GM18858 (cell line): ENCODE data around the gene MACROD1.

Experiments used
- ATAC-seq: cut with Tn5 transposase; IDR thresholded peaks from one replicate; pipeline ENCODE4 v1.9.1; 2021; ENCODE audit not compliant: unreplicated experiment

MACROD1 gene, protein sequence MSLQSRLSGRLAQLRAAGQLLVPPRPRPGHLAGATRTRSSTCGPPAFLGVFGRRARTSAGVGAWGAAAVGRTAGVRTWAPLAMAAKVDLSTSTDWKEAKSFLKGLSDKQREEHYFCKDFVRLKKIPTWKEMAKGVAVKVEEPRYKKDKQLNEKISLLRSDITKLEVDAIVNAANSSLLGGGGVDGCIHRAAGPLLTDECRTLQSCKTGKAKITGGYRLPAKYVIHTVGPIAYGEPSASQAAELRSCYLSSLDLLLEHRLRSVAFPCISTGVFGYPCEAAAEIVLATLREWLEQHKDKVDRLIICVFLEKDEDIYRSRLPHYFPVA

DNA sequence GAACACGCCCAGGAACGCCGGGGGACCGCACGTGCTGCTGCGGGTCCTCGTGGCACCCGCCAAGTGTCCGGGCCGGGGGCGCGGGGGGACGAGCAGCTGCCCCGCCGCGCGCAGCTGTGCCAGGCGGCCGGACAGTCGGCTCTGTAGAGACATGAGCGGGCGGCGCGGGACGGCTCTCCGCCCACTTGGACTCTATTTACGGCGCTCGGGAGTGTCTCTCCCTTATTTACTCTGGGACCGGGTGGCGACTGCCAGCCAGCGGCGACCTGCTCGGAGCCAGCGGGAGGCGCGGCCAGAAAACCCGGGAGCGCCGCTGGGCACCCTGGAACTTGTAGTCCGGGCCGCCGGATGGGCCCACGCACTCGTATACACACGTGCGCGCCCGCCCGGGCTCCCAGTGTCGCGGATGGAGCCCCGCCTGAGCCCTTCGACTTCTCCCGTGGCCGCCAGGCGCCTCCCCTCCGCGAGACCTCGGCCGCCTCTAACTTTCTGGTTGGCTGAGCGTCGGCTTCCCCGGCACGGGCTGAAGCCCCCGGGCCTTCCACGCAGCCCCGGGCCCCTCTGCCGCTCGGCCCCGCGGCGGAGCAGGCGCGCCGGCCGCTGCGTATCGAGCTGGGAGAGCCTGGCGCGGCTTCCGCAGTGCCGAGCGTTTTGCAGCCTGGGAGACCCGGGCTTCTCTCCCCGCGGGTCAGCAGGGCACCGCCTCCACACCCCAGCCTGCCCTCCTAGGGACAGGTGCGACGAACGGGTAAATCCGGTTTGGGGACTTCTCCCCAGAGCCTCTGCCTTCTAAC lies at the start of gene MACROD1:
MACROD1 (minus strand) TSS at position 272 of the 794 bp plus-strand sequence; CDS start at position 153, 119 bp downstream.
- ATAC-seq, result no peak

DNA sequence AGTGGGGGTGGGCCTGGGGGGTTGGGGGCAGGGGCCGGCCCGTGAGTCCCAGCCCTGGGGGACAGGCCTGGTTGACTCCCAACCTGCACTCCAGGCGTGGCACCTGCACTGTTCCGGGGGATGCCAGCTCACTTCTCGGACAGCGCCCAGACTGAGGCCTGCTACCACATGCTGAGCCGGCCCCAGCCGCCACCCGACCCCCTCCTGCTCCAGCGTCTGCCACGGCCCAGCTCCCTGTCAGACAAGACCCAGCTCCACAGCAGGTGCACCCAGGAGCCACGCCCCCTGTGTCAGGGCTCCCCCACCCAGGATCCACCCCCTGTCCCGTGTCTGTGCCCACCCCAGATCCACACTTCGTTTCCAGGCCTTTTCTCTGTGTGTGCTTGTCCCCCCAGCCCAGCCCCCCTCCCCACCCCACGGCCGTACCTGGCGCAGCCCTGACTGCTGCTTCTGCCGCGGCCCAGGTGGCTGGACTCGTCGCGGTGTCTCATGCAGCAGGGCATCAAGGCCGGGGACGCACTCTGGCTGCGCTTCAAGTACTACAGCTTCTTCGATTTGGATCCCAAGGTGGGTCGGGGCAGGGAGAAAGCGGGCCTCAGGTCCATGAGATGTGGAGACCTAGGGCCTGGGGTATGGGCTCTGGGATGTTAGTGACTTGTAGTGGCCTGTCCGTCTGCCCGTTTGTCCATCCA lies 45.4 kb upstream of the MACROD1 start:
- ATAC-seq, result no peak

DNA sequence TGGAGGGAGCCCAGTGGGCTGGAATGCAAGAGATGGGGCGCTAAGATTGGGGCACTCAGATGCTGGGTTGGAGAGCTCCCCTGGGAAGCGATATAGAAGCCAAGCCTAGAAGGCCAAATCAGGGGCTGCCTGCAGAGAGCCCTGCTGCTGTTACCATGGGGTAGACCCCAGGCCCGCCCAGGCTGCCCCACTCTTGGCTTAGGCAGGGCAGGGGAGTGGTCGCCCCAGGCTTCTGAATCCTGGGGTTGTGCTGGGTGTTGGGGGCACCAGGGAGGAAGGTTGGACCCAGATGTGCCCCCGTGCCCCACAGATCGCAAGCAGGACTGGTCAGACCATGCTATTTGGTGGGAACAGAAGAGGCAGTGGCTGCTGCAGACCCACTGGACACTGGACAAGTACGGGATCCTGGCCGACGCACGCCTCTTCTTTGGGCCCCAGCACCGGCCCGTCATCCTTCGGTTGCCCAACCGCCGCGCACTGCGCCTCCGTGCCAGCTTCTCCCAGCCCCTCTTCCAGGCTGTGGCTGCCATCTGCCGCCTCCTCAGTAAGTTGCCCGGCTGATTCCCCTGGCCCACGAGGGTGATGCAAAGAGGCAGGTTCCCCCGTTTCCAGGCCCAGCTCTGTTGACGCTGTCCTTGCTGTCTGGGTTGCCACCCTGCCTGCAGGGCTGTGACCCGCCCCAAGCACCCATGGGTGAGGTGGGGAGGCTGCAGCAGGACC lies 44.5 kb upstream of the MACROD1 start:
- ATAC-seq, result no peak

DNA sequence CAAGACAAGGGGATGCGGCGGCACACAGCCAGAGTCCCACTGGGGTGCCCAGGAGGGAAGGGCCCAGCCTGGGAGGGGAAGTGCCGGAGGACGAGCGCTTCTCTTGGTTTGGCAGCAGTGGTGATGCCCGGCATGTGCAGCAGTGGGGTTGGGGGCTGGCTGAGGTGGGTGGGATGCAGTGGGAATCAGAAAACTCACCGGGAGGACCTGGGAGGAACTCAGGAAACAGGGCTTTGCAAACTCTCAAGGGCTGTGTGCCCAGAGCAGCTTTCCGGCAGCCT lies 43.6 kb upstream of the MACROD1 start:
- ATAC-seq, result no peak

DNA sequence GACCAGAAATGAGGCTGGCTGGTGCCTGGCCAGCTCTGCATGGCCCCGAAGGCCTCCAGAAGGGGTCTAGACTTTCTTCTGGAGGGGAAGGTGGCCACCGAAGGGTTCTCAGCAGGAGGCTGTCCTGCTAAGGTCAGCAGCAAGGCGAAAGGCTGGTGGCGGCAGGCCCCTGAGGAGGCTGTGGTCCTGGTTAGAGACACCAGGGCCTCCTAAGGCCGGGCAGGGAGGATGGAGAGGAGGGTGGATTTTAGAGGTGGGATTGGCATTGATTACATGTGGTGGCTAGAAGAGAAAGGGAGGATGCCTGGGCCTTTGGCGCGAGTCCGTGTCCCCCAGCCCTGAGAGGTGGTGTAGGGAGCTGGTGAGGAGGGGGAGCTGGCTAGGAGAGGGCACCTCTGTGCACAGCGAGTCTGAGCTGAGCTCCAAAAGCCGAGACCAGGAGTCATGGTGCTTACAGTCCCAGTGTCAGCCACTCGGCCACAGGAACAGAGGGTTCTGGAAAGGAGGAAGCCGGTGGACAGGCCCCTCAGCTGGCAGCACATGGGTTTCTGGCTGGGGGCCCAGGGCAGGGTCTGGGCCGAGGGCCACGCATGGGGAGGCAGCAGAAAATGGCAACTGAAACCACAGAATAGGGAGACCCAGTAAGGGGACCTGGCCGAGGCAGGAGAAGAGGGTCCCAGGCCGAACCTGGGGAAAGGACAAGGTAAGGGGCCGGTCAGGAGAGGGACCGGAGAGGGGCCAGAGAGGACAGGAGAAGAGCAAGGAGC lies 43.1 kb upstream of the MACROD1 start:
- no peak for ATAC-seq

DNA sequence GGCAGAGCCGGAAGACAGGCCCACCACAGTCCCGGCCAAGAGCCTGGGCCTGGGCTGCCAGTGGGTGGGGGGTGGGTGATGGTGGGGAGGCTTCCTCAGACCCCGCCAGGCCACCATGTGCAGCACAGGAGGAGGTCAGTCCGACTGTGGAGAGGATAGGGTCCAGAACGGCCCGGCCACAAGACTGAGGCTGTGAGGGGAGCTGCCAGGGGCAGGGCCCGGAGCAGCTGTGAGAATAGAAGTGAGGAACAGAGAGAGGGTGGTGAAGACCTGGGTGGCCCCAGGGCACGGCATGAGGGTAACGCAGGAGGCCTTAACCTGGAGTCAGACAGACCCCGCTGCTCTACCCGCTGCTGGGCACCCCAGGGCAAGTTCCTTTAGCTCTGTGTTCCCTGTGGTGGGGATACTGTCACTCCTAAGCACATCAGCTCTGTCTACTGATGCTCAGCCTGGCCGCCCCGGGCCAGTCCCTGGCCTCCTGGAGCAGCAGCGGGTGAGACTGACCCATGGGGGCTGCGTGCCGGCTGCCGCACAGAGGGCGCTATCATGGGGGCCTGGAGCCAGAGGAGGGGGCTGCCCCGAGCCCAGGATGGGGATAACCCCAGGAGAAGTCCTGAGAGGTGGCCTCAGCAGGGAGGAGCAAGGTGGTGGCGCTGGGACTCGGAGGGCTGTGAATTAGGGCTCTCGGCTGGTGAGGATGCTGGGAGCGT lies 42.3 kb upstream of the MACROD1 start:
- no peak for ATAC-seq

DNA sequence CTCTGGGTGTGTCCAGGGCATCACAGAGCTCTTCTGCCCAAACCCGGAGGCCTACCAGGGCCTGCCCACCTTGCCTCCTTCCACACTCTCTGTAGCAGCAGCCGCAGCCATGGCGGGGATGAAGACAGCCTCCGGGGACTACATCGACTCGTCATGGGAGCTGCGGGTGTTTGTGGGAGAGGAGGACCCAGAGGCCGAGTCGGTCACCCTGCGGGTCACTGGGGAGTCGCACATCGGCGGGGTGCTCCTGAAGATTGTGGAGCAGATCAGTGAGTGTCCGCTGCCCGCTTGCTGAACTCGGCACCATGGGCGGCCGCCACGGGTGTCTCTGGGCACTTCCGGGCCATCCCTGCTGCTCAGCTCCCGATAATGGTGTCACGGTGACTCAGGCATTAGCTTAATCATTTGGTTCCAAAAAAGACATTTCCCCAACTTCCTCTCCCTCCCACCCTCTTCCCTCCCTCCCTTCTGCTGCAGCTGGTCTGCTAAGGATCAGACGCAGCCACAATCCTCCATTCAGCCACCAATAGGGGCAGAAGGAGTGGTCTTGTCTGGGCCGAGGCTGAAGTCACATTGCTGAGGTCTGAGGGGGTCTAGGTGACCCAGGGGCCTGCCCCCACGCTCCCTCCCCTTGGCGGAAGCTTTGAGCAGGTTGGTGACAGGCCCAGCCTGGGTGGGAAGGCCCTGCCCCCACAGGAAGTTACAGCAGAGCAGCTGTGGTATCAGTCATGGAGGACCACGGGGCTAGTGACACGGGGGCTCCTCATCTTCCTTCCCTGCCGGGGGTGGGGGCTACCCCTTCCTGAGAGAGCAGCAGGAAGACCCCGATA lies 41.6 kb upstream of the MACROD1 start:
- ATAC-seq, result peak; percentile 38

DNA sequence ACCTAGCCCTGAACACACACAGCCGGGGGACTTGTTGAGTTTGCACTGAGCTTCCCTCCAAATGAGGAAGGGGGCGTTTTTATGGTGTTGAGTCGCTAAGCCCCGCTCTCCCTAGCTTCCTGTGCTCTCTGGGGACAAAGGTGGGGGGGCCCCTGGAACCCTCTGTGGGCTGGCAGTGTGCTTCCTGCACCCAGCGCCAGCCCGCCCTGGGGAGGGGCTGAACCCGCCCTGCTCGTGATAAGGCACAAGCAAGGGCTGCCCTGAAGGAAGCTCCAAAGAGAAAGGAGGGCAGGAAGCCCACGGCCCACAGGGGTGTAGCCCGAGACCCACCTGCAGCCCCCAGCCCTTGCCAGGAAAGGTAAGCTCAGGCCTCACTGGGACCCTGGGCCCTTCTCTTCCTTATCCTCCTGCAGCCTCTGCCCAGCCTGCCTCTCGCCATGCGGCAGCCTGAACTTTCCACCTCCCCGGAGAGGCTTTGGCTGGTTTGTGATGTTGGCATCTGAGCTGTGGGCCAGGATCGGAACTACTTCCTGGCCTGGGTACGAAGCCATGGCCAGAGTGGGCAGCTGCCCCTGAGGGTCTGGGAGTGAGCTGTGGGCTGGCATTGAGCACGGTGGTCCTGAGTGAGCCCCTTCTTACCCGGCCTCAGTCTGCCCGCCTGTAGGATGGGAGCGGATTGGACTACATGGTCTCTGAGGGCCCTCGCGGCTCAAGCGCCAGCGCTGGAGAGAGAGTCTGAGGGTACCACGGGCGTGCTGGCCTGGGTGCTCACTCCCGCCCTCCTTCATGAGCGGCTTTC lies 40.7 kb upstream of the MACROD1 start, which contains the start of gene FERMT3:
FERMT3 (plus strand) TSS at position 265 of the 799 bp plus-strand sequence. CDS start 644 bp downstream, outside the sequence.
- no peak for ATAC-seq

DNA sequence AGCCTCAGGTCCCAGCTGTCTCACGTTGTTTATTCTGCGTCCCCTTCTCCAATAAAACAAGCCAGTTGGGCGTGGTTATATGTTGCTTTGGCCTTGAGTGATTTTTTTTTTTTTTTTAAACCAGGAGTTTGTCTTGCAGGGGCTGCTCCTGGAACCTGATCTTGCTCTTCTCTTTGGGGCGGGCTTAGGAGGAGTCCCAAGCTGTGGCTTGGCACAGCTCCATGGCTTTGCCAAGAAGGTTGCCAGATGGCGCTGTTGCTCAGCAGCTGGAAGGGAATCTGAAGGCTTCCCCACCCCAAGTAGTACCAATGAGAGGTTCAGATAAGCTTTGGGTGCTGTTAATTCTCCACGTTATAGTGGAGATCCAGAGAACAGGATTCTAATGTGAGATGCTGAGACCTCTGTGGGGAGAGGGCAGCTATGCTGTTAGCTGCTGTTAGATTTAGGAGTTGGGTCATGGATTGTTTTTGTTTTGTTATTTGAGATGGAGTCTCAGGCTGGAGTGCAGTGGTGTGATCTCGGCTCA lies 38.6 kb upstream of the MACROD1 start:
- ATAC-seq, result no peak

DNA sequence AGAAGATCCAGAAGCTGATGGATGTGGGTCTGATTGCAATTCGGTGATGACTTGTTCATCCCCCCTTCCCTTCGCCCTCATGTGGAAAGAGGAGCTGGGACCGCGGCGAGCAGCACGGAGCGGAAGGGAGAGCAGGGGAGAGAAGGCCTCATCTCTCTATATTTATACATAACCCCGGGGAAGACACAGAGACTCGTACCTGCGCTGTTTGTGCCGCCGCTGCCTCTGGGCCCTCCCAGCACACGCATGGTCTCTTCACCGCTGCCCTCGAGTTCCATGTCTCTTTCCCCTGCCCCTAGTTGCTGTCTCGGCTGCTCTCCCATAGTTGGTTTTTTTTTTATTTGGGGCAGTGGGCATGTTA lies 38.1 kb upstream of the MACROD1 start:
- no peak for ATAC-seq

DNA sequence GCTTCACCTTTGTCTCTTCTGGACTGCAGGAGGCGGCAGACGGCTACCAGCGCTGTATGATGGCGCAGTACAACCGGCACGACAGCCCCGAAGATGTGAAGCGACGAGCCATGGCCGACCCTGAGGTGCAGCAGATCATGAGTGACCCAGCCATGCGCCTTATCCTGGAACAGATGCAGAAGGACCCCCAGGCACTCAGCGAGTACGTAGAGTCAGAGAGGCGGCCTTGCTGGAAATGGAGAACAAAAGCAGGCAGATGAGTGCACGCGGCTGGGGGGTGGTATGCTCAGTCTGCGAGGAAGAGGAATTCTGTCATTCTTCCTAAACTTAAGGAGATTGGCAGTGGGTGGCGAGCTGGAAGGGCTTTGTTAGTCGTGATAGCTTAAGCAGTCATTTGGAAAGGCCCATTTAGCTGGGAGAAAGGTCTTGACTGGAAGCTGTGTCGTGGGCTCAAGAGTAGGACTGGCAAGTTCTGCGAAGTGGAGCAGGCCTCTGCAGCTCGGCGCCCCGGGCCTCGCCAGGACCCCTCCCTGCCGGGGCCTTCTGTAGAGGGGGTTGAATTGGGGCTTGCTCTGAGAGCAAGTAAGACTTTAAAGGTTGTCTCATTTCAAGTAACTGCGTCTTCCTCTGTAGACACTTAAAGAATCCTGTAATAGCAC lies 37.6 kb upstream of the MACROD1 start:
- ATAC-seq, result no peak

DNA sequence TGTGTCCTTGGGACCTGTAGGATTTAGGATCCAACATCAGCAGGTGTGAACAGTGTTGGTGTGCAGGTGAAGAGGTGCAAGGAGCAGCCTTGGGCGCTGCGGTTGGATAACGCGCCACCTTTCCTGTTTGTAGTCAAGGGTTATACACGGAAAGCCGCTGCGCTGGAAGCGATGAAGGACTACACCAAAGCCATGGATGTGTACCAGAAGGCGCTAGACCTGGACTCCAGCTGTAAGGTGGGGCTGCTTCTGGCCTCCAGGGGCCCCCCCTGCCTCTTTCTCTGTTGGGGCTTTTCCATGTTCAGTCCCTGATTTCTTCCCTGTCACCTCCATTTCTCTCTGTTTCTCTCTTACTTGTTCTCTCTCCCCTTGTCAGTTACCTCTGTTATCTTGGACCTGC lies 37.1 kb upstream of the MACROD1 start:
- no peak for ATAC-seq

DNA sequence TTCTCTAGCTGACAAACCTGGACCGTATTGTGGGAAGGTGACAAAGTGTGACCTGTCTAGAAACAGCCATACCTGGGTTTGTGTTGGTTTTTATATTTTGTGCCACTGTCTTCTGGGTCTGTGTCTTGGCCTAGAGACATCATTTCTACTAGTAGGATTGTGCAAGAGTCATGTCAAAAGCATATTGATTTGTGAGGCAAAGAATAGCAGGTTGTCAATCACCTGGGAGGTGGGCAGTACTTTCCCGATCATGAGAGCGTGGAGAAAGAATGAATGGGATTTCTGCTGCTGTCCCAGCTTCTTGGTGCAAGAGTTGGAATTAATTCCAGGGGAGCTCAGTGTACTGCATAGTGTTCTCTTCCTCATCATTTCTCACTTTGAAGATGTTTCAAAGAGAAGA lies 35.6 kb upstream of the MACROD1 start:
- no peak for ATAC-seq

DNA sequence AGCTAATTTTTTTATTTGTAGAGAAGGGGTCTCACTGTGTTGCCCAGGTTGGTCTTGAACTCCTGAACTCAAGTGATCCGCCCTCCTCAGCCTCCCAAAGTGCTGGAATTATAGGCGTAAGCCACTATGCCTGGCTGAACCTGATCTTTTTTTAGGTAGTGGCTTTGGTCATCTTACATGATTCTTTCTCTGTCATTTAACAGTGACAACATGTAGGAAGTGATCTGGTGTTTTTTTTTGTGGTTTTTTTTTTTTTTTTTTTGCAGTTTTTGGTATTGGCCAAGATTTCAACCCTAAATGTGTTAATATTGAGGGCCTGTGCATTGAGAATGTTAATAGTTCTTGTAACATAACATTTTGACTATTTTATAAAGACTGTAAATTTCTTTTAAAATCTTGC lies 32.6 kb upstream of the MACROD1 start:
- no peak for ATAC-seq

DNA sequence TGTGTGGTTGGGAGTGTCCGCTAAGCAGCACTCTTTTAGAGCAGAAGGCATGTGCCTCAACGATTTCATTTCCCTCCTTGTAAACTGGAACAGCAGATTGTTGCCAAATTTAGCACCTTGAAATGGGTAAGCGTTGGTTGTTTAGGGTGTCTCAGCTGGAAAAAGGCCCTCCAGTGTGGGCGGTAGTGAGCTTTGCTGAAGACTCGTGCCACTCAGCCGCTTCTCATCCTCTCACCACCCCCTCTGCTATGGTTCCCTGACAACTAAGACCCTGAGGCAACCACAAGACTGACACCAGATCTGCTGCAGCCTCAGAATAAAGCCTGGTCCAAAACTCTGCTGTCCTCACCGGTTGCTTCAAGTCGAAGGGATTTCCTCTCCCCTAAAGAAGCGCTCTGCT lies 30.7 kb upstream of the MACROD1 start:
- no peak for ATAC-seq

DNA sequence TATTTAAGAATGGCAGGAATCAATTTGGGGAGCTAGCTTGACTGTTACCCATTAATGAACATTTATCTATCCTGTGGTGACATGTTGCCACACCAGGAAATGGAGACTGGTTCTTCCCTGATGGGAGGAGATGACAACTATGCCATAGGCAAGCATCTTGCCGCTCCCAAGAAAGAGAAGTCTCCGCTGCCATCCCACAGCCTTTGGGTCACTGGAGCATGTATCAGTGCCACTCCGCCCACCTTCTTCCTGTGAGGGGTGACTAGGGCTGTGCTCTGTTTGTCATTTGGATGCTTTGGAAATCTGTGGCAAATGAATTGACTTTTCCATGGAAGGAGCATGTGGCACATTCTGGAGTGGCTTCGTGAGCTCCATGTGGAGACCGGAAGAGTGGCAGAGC lies 26.5 kb upstream of the MACROD1 start:
- ATAC-seq, result no peak

DNA sequence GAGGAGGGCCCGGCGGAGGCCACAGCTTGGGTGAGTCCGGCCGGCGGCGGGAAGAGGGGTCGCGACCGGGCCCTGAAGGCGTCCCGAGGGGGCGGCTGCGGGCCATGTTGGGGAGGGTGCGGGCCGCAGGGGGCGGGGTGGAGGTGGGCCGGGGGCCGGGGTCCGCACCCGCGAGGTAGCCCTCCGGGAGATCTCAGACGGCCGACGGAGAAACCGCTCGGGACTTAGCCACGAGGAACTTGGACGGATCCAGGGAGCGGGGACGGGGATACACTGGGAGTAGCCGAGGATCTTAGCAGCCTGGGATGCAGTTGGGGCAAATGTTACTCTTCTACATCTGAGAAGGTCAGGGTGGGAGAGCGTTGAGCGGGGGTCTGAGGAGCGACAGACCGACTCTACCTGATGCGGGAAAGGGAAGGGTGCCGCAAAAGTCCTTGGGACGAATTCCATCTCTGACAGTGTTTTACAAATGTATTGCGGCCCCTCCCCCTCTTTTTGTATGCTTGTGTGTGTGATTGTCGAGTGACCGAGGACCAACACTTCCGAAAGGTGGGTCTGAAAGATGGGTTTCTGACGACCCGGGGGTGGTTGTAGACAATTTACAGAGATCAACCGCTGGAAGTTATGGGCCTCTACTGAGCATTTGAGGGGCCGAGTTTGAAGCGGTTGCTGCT lies 20.7 kb upstream of the MACROD1 start:
- no peak for ATAC-seq
